OCI-LY3 (cell line): ENCODE data around the gene NUFIP1.

Experiments
- EZH2phosphoT487 ChIP-seq: fragments of 200-600 bp; shearing (Covaris generic); IDR thresholded peaks from 2 replicates; pipeline ENCODE4 v1.6.1; 2018; ENCODE audit warnings: antibody characterized with exemption, mixed run types, low read depth
- TF ChIP-seq, protein P1 (sequence below): fragments of 200-600, 300-600 bp; sonication (generic); IDR thresholded peaks from 2 replicates; pipeline ENCODE4 v1.5.1; 2014; ENCODE audit warnings: antibody characterized with exemption, low read length, low read depth

DNA sequence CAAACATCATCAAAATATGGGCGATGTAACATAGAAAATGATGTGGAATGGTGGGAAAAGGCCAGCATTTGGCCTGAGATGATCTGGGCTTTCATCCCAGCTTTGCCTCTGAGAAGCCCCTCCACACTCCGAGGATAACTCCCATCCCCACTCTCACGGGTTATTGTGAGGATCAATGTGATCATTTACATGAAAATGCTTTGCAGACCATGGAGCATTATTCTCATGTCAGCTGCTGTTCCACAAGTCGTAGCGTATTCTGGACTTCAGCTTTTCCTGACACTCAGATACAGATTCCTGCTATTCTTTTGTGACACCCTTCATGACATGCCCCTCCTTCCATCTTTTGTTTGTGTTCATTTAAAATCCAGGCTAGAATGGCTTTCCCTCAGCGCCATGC lies 86.5 kb downstream of the NUFIP1 start:
- no peak for TF ChIP-seq EZH2phosphoT487
- TF ChIP-seq, protein P1, sequence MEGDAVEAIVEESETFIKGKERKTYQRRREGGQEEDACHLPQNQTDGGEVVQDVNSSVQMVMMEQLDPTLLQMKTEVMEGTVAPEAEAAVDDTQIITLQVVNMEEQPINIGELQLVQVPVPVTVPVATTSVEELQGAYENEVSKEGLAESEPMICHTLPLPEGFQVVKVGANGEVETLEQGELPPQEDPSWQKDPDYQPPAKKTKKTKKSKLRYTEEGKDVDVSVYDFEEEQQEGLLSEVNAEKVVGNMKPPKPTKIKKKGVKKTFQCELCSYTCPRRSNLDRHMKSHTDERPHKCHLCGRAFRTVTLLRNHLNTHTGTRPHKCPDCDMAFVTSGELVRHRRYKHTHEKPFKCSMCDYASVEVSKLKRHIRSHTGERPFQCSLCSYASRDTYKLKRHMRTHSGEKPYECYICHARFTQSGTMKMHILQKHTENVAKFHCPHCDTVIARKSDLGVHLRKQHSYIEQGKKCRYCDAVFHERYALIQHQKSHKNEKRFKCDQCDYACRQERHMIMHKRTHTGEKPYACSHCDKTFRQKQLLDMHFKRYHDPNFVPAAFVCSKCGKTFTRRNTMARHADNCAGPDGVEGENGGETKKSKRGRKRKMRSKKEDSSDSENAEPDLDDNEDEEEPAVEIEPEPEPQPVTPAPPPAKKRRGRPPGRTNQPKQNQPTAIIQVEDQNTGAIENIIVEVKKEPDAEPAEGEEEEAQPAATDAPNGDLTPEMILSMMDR: no peak
